GM19468 (cell line): ENCODE data around the gene CTNNA2.

Experiments used
- ATAC-seq: cut with Tn5 transposase; IDR thresholded peaks from one replicate; pipeline ENCODE4 v1.9.1; 2021; ENCODE audit warnings: mild to moderate bottlenecking, moderate library complexity, moderate number of reproducible peaks; ENCODE audit not compliant: unreplicated experiment; ENCODE audit errors: extremely low read depth

Gene CTNNA2

GRCh38 chr2:80490964-80491363 is 978.1 kb downstream of the CTNNA2 start:
- ATAC-seq: no peak

DNA sequence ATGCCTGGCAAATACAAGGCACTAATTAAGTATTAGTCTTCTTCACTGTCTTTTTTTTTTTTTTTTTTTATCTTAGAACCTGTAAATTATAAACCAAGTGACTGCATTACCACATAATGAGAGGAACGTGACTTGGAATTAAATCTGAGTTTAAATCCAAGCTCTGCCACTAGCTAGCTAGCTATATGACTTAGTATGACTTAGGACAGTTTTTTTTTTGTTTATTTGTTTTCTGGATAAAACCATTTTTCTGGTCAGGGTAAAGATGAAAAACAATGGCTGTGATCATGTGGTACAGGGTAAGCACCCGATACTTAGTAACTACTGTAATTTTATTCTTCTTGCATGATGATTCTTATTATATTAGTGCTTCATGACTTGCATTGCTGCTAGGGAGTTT is 983.5 kb downstream of the CTNNA2 start:
- no peak for ATAC-seq

DNA sequence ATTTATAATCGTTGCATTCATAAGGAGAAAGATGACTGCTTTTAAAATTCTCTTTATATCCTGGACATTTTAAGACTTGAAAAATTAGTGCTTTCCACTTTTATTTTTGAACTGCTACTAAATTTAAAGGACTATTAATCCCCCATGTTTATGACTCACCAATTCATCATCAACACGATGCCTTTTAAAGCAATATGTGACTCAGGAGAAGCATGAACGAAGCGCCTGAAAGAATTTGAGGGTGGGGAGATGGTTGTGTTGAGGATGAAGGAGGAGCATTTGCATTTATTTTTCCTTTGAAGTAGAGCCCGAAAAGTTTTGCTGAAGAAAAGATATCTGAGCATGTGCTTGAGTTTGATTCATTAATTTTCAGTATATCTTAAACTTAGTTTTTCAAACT is 983.9 kb downstream of the CTNNA2 start:
- no peak for ATAC-seq

DNA sequence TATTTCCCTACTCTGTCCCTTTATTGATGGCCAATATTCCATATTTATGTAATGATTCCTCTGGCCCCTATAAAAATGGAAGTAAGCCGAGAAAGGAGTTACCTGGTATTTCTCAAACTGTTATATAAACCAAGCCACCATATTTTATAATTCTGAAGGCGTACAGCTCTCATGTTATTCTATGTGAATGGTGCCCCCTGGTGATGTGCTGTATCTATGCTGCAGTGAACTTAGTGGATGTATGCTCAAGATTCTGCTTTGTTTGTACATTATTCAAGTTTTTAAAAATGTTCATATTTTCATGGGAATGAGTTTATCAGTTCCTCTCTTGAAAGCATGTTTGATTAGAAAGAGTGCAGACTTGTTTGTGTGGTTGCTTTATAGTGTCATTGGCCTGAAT is 986.2 kb downstream of the CTNNA2 start:
- ATAC-seq: no peak

GRCh38 chr2:80501874-80502624 is 989.2 kb downstream of the CTNNA2 start:
- ATAC-seq: no peak

DNA sequence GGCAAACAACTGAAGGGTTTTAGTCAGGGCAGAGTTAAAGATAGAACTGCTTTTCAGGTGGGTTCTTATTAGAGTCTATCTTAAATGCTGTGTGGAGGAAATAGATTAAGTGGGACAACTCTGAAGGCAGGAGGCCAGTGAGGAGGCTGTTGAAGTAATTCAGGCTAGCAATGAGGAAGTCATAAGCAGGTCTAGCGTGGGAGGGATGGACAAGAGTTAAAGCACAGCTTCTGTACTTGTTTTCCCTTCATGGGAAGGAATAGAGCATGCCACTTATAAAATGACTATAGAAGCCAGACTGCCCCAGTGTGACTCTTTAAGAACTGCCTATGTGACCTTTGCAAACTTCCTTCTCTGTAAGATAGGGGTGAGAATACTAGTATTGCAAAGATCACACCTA is 993.7 kb downstream of the CTNNA2 start:
- no peak for ATAC-seq

GRCh38 chr2:80510716-80511115 is 997.9 kb downstream of the CTNNA2 start:
- ATAC-seq: no peak

DNA sequence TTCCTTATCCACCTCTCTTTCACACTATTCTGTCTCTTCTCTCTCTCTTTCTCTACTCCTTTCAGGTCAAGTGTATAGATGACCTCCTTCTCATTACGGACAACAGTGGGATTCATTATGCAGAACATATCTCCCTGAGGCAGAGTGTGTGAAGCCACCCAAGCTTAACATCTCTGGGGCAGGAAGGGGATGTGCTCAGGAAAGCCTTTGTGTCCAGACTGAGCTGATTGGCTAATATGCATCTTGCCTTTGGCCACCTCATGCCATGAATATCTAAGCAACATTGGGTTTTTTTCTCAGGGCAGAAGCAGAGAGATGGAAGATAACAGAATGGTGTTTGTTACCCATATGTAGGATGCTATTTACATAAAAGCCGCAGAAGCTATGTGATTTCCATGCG is 1003.1 kb downstream of the CTNNA2 start:
- ATAC-seq: no peak

DNA sequence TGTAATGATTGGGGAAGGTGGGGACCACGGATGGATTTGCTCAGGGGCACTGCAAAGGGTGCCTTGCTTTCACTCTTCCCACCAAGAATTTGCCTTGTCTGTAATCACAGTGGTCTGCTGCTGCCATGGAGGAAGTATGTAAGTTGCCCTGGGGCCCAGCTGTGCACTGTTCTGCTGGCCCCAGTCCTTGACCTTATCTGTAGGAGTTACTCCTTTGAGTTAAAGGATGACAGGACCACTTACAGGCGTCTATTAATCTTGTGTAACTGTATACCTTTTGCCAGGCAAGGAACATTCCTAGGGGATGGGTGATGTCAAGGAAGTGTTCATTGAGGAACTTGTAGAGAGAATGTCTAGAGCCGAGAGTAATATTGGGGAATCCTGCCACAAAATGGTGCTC is 1004.5 kb downstream of the CTNNA2 start:
- no peak for ATAC-seq

DNA sequence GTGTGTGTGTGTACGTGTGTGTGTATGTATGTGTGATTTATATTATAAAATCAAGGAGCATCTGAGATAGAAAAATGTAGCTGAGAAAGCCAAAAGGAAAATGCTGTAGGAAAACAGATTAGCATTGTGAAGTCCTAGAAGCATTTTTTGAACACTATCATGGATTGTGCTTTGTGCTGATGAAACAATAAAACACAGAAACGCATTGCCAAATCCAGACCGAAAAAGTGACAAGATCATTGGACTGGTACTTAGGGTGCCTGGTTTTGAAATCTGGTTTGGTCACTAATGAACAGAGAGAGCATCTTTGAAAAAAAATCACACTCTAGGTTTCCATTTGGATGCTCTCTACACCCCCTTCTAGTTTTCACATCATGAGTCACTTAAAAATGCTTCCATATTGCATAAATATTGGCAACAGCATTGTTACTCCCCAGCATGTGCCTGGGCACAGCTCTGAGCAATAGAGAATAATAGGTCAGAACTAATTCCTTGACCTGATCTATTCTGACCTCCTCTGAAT is 1006.3 kb downstream of the CTNNA2 start:
- ATAC-seq: no peak

DNA sequence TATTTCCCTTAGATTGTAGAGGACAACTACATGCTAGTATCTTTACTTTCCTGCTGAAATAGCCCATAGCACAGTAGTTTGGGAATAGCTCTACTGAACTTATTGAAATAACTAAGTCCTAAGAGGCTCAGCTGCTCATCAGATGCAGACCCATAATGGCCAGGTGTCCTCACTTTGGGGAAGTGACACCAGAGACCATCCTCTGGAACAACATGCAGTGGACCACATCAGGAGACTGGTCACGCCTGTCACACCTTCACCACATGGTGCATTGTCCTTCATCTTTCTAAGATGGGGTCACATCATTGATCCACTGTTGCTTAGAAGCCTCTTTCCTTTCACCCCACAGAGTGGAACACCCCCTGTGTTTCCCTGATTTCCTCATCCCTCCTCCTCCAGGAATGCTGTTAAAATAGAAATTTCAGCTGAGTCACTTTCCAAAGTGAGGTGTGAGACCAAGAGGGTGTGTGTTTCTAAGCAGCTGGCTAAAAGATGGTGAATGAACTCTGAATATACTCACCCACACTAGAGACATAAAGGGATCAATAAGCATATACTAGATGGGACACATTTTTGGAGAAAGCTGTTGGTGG is 1006.9 kb downstream of the CTNNA2 start:
- no peak for ATAC-seq

- ATAC-seq: peak; percentile 63
Observed at GRCh38 chr2:80525152-80525551, 1012.3 kb downstream of the CTNNA2 start.

GRCh38 chr2:80527119-80527518 is 1014.3 kb downstream of the CTNNA2 start:
- no peak for ATAC-seq

- ATAC-seq: no peak
Observed at GRCh38 chr2:80529466-80530165, 1016.8 kb downstream of the CTNNA2 start.

DNA sequence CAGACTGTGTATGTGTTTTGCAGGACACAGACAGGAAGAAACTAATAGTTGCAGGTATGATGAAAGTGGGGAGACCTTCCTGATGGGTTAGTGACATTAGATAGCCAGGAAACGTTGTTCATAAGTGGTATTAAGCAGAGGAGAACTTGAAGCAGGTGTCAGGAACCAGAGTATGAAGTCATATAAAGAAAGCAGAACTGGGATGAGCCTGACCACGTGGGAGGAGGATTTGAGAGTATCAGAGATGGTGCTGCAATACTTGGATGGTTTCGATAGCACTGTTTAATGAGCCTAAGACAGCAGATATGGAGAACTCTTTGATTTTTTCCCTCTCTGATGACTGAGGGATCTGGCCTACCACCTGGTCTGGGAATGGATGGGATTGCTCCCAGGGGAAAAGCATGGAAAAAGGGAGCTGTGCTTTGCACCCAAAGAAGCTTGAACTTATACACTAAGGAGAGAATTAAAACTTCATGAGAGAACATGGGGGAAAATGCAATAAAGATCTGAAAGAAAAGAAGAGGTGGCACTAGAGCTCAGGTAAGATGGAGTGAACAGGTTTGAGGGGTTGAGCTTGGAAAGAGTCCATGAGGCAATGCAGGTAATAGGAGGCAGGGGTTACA is 1017.7 kb downstream of the CTNNA2 start:
- ATAC-seq: no peak

- no peak for ATAC-seq
Observed at GRCh38 chr2:80531319-80531718, 1018.5 kb downstream of the CTNNA2 start.

GRCh38 chr2:80545420-80546210 is 1032.8 kb downstream of the CTNNA2 start:
- ATAC-seq: no peak

DNA sequence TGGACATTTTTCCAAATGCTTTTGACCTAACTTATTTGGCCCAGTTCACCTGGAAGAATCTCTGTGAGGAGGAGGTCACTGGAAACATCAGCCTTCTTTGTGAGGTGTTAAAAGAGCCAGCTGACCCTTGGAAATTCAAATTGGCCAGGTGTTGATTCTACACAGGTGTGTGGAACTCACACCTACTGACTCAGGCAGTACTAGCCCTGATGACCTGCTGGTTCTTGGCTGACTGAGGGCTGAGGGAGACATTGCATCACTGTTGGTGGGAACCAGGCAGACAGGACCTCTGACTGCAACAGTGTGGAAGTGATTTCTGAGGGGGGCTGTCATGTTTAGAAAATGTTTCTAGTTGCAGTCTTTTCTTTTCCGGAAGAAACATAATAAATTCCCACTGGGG is 1033.9 kb downstream of the CTNNA2 start:
- no peak for ATAC-seq

DNA sequence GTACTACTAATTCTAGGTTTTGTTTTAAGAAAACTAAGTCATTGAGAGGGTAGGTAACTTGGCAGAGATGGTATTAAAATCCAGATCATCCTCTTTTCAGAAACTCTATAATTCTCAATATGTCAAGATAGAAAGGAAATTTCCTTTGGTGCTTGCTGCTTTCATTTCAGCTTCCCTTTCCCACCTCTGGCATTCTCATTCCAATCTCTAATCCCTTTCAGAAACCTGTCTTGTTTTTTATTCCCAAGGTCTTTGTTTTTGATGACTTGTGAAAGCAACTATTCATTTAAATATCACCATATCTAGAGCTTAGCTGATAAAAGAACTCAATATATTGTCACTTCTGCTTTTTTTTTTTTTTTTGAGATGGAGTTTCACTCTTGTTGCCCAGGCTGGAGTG is 1034.5 kb downstream of the CTNNA2 start:
- no peak for ATAC-seq

GRCh38 chr2:80548469-80548868 is 1035.6 kb downstream of the CTNNA2 start:
- ATAC-seq: no peak
